Measurements from ENCODE around the gene ADH4. TPM values are rescaled to one million over a fixed set of nuclear protein-coding genes. Genes with fewer than 3 reads are reported as not detected.

The ADH4 gene
- total RNA-seq, 1 experiment from 2014 or later: 0.25 TPM

- Histone ChIP-seq H3K79me2 (ENCODE audit: insufficient read depth, low read length) (no peaks in the 10 kb centered on the region), H3K4me3 (replicated peaks in 1 of 2; ENCODE audit: low read depth in 1 of 2, low read length in 2 of 2) (no peak overlapping the region), H3K36me3 (ENCODE audit: control insufficient read depth in 1 of 2, insufficient read depth in 2 of 2, low read length in 2 of 2) (no peaks in the 10 kb centered on the region), H3K27me3 (ENCODE audit: insufficient read depth, low read length) (no peaks in the 10 kb centered on the region), H2AFZ (ENCODE audit: low read depth, low read length, poor library complexity, severe bottlenecking) (no peak overlapping the region), H3K4me2 (ENCODE audit: low read length) (no peak overlapping the region), H3K4me1 (ENCODE audit: control insufficient read depth in 1 of 2, insufficient read depth in 2 of 2, low read length in 2 of 2) (no peaks in the 10 kb centered on the region), H3K27ac (ENCODE audit: low read depth, low read length) (no peak overlapping the region), H3K9me2 (ENCODE audit: insufficient read depth) (no peaks in the 10 kb centered on the region), H3K9ac (ENCODE audit: low read length) (no peak overlapping the region), H4K20me1 (ENCODE audit: insufficient read depth) (no peaks in the 10 kb centered on the region), H3K9me3 (ENCODE audit: control insufficient read depth in 1 of 2, insufficient read depth in 1 of 2, low read depth in 1 of 2, low read length in 2 of 2) (no peaks in the 10 kb centered on the region)
- no peak for TF ChIP-seq EGR1 (IDR thresholded peaks at IDR 0.05; ENCODE audit: low read depth)
- no peak for TF ChIP-seq CEBPB (IDR thresholded peaks at IDR 0.05; ENCODE audit: low read depth)
- no peak for TF ChIP-seq EZH2phosphoT487 (IDR thresholded peaks at IDR 0.05; ENCODE audit: borderline replicate concordance)
- TF ChIP-seq CBX3 (IDR thresholded peaks at IDR 0.05; ENCODE audit: low read depth): no peak
- TF ChIP-seq POLR2AphosphoS5 (IDR thresholded peaks at IDR 0.05; ENCODE audit: low read depth, low read length): no peak
- TF ChIP-seq ZFX (IDR thresholded peaks at IDR 0.05): no peak
- TF ChIP-seq ZBTB33 (IDR thresholded peaks at IDR 0.05; ENCODE audit: extremely low read depth, insufficient replicate concordance, low read length): no peak
- no peak for TF ChIP-seq YY1 (IDR thresholded peaks at IDR 0.05; ENCODE audit: extremely low read depth, insufficient replicate concordance, low read depth, low read length)
- TF ChIP-seq EZH2 (IDR thresholded peaks at IDR 0.05): no peak
- TF ChIP-seq FOSL1 (IDR thresholded peaks at IDR 0.05; ENCODE audit: low read depth): no peak
- no peak for TF ChIP-seq SP1 (IDR thresholded peaks at IDR 0.05; ENCODE audit: low read depth)
- no peak for TF ChIP-seq SIN3A (IDR thresholded peaks at IDR 0.05; ENCODE audit: low read depth)
- TF ChIP-seq ATF3 (IDR thresholded peaks at IDR 0.05): no peak
- no peak for TF ChIP-seq JUND (IDR thresholded peaks at IDR 0.05)
- no peak for TF ChIP-seq RAD21 (IDR thresholded peaks at IDR 0.05; ENCODE audit: low read depth)
- TF ChIP-seq MAX (IDR thresholded peaks at IDR 0.05): no peak
- TF ChIP-seq ELF1 (IDR thresholded peaks at IDR 0.05; ENCODE audit: borderline replicate concordance, low read depth): no peak
- TF ChIP-seq SRF (IDR thresholded peaks at IDR 0.05; ENCODE audit: low read depth): no peak
- no peak for TF ChIP-seq POLR2A (IDR thresholded peaks at IDR 0.05; ENCODE audit: borderline replicate concordance, extremely low read depth, insufficient read depth, insufficient read length)
- DNase-seq (ENCODE audit: low read depth, low spot score) (no peak), ATAC-seq (no peak)
- intact Hi-C loops (cut with micrococcal nuclease): no loop called here
- ChIA-PET POLR2A (no interaction called here), RAD21 (ENCODE audit: low non-redundant PET in 1 of 2, low total read pairs in 2 of 2, uncharacterized antibody in 2 of 2, unreplicated experiment in 2 of 2) (no interaction called here), CTCF (interaction anchor here (1.2 kb wide), 1 partner anchor 8 kb away, joined by 3 read pairs; no protein-coding TSS in a partner anchor)
- BruUV-seq (replicated peaks): no TSS peak
Observed at GRCh38 chr4:99151452-99151851, 7.4 kb upstream of the ADH4 start.
